GM12878 (cell line): ENCODE measurements around the gene ULK4. TPM values are rescaled to one million over a fixed set of nuclear protein-coding genes. Genes with fewer than 3 reads are reported as not detected.

Source experiments
- CEBPZ ChIP-seq: fragments of 150-350 bp; IDR thresholded peaks from 2 replicates; pipeline ENCODE4 v1.6.1; 2016; ENCODE audit warnings: low read depth, low read length
- RELB ChIP-seq: fragments of 450-650 bp; IDR thresholded peaks from 2 replicates; pipeline ENCODE4 v1.6.1; 2017; ENCODE audit warnings: low read depth, mild to moderate bottlenecking, moderate library complexity
- REST ChIP-seq: IDR thresholded peaks from 2 replicates; pipeline ENCODE4 v1.6.1; 2012; ENCODE audit warnings: mild to moderate bottlenecking, low read depth, low read length
- polyA plus RNA-seq, 11 experiments: library from polyadenylated mRNA; depleted of rRNA in 4 of 11; unstranded in 6 of 11; stranded (reverse) in 5 of 11; fragments of >200 nt; fragmentation: Nextera tagmentation in 4 of 11; fragmentation: Illumina TruSeq in 1 of 11; extraction: Ambion mirVana in 4 of 11; extraction: Trizol in 1 of 11; gene quantifications; 1 replicate in 1 of 11; 2 replicates in 10 of 11; pipeline versions ENCODE4 v1.2.1 to v1.2.3, GENCODE V29; 2011 to 2016; ENCODE audit warnings: inconsistent platforms in 2 of 11, missing spikeins in 2 of 11, low read depth in 1 of 11
- total RNA-seq, 4 experiments: library from RNA; depleted of rRNA in 3 of 4; stranded (reverse); fragments of >200 nt in 3 of 4; fragmentation: Illumina TruSeq in 1 of 4; extraction: Trizol in 1 of 4; gene quantifications; 2 replicates each; pipeline versions ENCODE4 v1.2.1 to v1.2.3, GENCODE V29; 2013 to 2021

ULK4 gene
- total and polyA plus RNA-seq, 10 of the 15 experiments (the other 5 are each of a cell fraction or from before 2014, with no cell fraction given) = 3.5 to 7.6 (median 6.3) TPM

GRCh38 chr3:41668379-41668778, 293.5 kb downstream of the ULK4 start (continued):
- TF ChIP-seq CEBPZ = no peak
- no peak for TF ChIP-seq REST
- no peak for TF ChIP-seq RELB
